Hematopoietic multipotent progenitor cell treated with erythropoietin and hydrocortisone succinate and interleukin-3 and kit ligand, for 17 days (in vitro differentiated cells): ENCODE results near the gene LMX1A.

Source experiments
- DNase-seq: peaks from one replicate; pipeline ENCODE4 v3.0.0-alpha.2; 2015; ENCODE audit warnings: low spot score

Gene LMX1A

DNA sequence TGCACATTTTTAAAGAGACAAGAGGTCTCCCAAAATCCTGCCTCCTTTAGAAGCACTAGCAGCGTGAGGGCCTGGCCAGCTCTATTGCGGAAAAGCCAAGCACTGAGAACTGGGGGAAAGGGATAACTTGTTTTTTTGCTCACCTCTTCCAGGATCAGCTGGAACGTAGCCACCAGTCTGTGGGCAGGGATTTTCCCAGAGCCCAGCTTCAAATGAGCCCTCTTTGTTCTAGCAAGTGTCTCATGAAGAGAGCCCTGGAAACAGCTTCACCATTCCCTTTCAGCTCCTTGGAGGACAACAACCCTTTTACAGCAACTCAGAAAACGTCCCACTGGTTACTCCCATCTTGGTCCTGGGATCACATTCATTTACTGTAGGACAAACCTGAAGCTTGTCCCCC, 195.4 kb downstream of the LMX1A start:
- DNase-seq, result no peak

DNA sequence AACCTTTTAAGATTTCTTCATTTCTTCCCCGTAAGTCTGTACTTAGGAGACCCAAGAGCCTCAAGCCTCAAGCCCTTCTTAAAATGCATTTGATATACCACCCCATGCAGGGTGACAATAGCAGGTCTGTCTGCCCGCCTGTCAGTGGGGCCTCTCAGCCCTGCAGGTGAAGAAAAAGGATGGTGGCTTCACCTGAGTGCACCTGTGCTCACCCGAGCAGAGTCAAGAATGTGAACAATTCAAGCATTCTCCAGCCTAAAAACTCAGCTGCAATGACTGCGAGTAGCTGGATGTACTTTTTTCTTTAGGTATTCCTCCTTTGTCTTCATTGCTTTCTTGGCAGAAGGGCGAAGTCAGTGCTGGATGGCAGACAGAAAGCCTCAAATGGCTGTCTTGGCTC, 203.3 kb downstream of the LMX1A start:
- DNase-seq, result no peak

DNA sequence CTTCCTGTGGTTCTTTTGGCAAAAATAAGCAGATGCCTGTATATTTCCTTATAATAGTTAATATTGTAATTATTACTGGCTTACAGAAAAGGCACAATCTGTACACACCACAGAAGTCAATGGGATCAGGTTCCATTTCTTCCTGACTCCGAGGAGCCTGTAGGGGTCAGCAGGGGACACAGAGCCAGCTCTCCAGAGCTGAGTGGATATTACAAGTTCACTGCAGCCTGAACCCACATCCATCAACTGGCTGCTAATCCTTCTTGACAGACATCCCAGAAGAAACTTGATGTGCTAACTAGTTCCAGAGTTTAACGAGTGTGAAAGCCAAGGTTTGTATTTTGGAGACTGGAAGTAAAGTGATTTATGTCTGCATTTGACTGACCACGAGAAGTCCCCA, 203.8 kb downstream of the LMX1A start:
- no peak for DNase-seq

GRCh38 chr1:165152109-165152508, 204.4 kb downstream of the LMX1A start:
- no peak for DNase-seq
